Measurements from ENCODE around the gene CREB3.
A peak's percentile ranks its signal among the peaks of the same experiment; 100 is the strongest.

Gene CREB3

GRCh38 chr9:35690294-35690613, 42.2 kb upstream of the CREB3 start:
- Histone ChIP-seq H3K4me3 (ENCODE audit: low read length) (peak overlapping the region; percentile 71), H2AFZ (ENCODE audit: low read length) (peak overlapping the region; percentile 98), H3K4me1 (ENCODE audit: low read length) (no peaks in the 10 kb centered on the region), H3K9ac (ENCODE audit: low read length) (no peak overlapping the region; the same call in 1 of the 2 replicates), H3K9me3 (replicated peaks; ENCODE audit: insufficient read depth, low read length) (no peaks in the 10 kb centered on the region), H3K4me2 (ENCODE audit: low read depth, low read length) (peak overlapping the region; percentile 95), H3K79me2 (ENCODE audit: low read length) (no peaks in the 10 kb centered on the region), H4K20me1 (ENCODE audit: insufficient read depth, low read length) (no peaks in the 10 kb centered on the region), H3K36me3 (replicated peaks; ENCODE audit: insufficient read depth, low read length) (no peaks in the 10 kb centered on the region), H3F3A (ENCODE audit: insufficient read depth, low read length) (no peaks in the 10 kb centered on the region), H3K9me2 (replicated peaks; ENCODE audit: insufficient read depth, low read length) (no peaks in the 10 kb centered on the region), H3K27ac (ENCODE audit: low read length) (no peak overlapping the region), H3K27me3 (replicated peaks; ENCODE audit: insufficient read depth, low read length) (0 out of 2 replicates have a peak, but pooled peaks cover 4% of the 10 kb centered on the region)
- no peak for TF ChIP-seq EZH2phosphoT487 (IDR thresholded peaks at IDR 0.05; ENCODE audit: low read length)
- no peak for TF ChIP-seq CTCF (IDR thresholded peaks at IDR 0.05; ENCODE audit: low read length)
- no peak for DNase-seq

GRCh38 chr9:35690614-35691333, 41.7 kb upstream of the CREB3 start:
- Histone ChIP-seq H3K4me1 (ENCODE audit: low read length) (no peaks in the 10 kb centered on the region), H3K9me3 (replicated peaks; ENCODE audit: insufficient read depth, low read length) (no peaks in the 10 kb centered on the region), H3K9me2 (replicated peaks; ENCODE audit: insufficient read depth, low read length) (no peaks in the 10 kb centered on the region), H3K9ac (ENCODE audit: low read length) (peak overlapping the region; percentile 31; the same call in 1 of the 2 replicates), H3F3A (ENCODE audit: insufficient read depth, low read length) (no peaks in the 10 kb centered on the region), H3K4me3 (ENCODE audit: low read length) (peak overlapping the region; percentile 71), H3K79me2 (ENCODE audit: low read length) (no peaks in the 10 kb centered on the region), H3K36me3 (replicated peaks; ENCODE audit: insufficient read depth, low read length) (no peaks in the 10 kb centered on the region), H3K27ac (ENCODE audit: low read length) (no peak overlapping the region), H3K4me2 (ENCODE audit: low read depth, low read length) (peak overlapping the region; percentile 95), H4K20me1 (ENCODE audit: insufficient read depth, low read length) (no peaks in the 10 kb centered on the region), H2AFZ (ENCODE audit: low read length) (peak overlapping the region; percentile 98), H3K27me3 (replicated peaks; ENCODE audit: insufficient read depth, low read length) (0 out of 2 replicates have a peak, but pooled peaks cover 4% of the 10 kb centered on the region)
- DNase-seq, result no peak
- TF ChIP-seq EZH2 (optimal IDR thresholded peaks at IDR 0.05; ENCODE audit: low read depth, low read length), result no peak
- no peak for TF ChIP-seq CTCF (IDR thresholded peaks at IDR 0.05; ENCODE audit: low read length)
- no peak for TF ChIP-seq EZH2phosphoT487 (IDR thresholded peaks at IDR 0.05; ENCODE audit: low read length)

- Histone ChIP-seq H3K9ac (ENCODE audit: low read length) (no peak overlapping the region), H2AFZ (ENCODE audit: low read length) (peak overlapping the region; percentile 98; the same call in 1 of the 2 replicates), H3K27me3 (replicated peaks; ENCODE audit: insufficient read depth, low read length) (0 out of 2 replicates have a peak, but pooled peaks cover 4% of the 10 kb centered on the region), H3K9me3 (replicated peaks; ENCODE audit: insufficient read depth, low read length) (no peaks in the 10 kb centered on the region), H3F3A (ENCODE audit: insufficient read depth, low read length) (no peaks in the 10 kb centered on the region), H3K4me2 (ENCODE audit: low read depth, low read length) (peak overlapping the region; percentile 95; the same call in 1 of the 2 replicates), H3K27ac (ENCODE audit: low read length) (no peak overlapping the region), H3K4me1 (ENCODE audit: low read length) (no peaks in the 10 kb centered on the region), H3K36me3 (replicated peaks; ENCODE audit: insufficient read depth, low read length) (no peaks in the 10 kb centered on the region), H3K9me2 (replicated peaks; ENCODE audit: insufficient read depth, low read length) (no peaks in the 10 kb centered on the region), H3K4me3 (ENCODE audit: low read length) (no peak overlapping the region), H4K20me1 (ENCODE audit: insufficient read depth, low read length) (no peaks in the 10 kb centered on the region), H3K79me2 (ENCODE audit: low read length) (no peaks in the 10 kb centered on the region)
- DNase-seq, result no peak
- TF ChIP-seq CTCF (IDR thresholded peaks at IDR 0.05; ENCODE audit: low read length) (no peak), EZH2phosphoT487 (IDR thresholded peaks at IDR 0.05; ENCODE audit: low read length) (no peak), EZH2 (optimal IDR thresholded peaks at IDR 0.05; ENCODE audit: low read depth, low read length) (no peak)
Observed at GRCh38 chr9:35691334-35691650, 41.2 kb upstream of the CREB3 start.
